Stimulated activated CD4-positive, alpha-beta T cell treated with anti-CD3 and anti-CD28 coated beads, Interleukin-1b, Interleukin-23, amount 100 ng/mL, for 1 hour (primary cell): Measurements from ENCODE around the gene SYNJ2.
"Not testable (repeated sequence)": the region's sequence is repeated elsewhere in the genome, so short reads cannot be mapped to it uniquely, and the experiment has no call there.

ENCODE experiments used
- DNase-seq, 2 donors: peaks; one replicate each; pipeline ENCODE4 v3.0.0-alpha.2; 2020; ENCODE audit warnings: low read depth in 2 of 2

SYNJ2 gene

DNA sequence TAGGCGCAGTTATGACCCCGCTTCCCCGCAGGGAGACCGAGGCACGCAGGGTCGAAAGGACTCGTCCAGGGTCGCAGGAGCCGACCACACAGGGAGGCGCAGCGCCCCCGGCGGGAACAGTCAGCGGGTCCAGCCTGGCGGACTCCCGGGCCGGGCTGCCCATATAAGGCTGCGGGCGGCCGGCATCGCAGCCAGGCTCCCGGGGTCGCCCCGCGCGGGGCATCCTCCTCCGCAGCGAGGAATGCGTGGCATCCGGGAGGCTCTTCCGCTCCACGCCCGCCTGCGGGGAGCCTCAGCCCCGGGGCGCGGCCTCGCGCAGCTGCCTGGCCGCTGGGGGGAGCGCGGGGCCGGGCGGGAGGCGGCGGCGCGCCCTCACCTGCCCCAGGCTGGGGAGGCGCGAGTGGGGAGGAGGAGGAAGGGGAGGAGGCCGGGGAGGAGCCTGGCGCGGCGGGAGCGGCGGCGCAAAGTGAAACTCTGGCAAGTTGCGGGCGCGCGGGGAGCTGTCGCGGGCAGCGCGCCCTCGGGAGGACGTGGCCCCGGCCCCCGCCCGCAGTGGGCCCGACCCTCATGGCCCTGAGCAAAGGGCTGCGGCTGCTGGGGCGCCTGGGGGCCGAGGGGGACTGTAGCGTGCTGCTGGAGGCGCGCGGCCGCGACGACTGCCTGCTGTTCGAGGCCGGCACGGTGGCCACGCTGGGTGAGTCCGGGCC, at the start of gene SYNJ2:
SYNJ2 (plus strand) TSS at position 469 of the 707 bp plus-strand sequence; CDS start at position 568, 99 bp downstream.
- peak; percentile 57 to 68 for DNase-seq

DNA sequence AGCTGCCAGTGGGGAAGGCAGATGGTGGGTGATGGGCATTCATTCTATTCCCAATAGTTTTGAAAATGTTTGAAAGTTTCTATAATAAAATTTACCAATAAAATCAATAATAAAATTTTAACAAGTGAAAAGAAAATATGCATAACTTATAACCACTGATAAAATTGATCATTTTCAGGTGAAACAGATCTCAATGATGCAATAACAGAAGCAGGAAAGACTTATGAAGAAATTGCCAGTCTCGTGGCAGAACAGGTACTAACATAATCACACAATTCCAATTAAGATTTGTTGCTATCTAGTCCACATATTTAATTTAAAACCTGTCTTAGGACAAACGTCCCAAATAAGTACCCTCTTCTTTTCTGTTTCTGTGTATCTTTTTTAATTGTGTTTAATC, 45.9 kb upstream of the SYNJ2 start:
- DNase-seq = no peak

- DNase-seq = no peak
Observed at GRCh38 chr6:157937318-157937717, 44.3 kb upstream of the SYNJ2 start.

- DNase-seq = no peak
Observed at GRCh38 chr6:157937916-157938315, 43.7 kb upstream of the SYNJ2 start.

DNA sequence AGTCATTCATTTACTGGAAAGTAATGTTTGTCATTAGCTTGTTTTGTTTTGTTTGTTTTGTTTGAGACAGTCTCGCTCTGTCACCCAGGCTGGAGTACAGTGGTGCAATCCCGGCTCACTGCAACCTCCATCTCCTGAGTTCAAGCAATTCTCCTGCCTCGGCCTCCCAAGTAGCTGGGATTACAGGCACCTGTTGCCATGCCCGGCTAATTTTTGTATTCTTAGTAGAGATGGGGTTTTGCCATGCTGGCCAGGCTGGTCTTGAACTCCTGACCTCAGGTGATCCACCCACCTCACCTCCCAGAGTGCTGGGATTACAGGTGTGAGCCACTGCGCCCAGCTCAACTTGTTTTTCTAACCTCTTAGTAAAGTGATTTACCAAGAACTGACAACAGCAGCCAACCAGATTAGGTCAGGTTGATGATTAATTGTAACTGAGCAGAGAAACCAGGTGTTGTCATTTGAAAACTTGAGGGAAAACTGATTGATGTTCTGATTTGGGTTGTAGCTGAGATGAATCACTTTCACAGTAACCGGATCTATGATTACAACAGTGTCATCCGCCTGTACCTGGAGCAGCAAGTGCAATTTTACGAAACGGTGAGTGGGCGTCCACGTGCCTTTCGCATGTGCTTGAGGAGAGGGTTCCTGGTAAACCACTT, 41.2 kb upstream of the SYNJ2 start:
- peak in 1 of 2 donors; percentile 24 for DNase-seq

- DNase-seq = no peak
Observed at GRCh38 chr6:157941101-157941863, 40.4 kb upstream of the SYNJ2 start.

GRCh38 chr6:157942351-157942750, 39.3 kb upstream of the SYNJ2 start:
- no peak for DNase-seq

DNA sequence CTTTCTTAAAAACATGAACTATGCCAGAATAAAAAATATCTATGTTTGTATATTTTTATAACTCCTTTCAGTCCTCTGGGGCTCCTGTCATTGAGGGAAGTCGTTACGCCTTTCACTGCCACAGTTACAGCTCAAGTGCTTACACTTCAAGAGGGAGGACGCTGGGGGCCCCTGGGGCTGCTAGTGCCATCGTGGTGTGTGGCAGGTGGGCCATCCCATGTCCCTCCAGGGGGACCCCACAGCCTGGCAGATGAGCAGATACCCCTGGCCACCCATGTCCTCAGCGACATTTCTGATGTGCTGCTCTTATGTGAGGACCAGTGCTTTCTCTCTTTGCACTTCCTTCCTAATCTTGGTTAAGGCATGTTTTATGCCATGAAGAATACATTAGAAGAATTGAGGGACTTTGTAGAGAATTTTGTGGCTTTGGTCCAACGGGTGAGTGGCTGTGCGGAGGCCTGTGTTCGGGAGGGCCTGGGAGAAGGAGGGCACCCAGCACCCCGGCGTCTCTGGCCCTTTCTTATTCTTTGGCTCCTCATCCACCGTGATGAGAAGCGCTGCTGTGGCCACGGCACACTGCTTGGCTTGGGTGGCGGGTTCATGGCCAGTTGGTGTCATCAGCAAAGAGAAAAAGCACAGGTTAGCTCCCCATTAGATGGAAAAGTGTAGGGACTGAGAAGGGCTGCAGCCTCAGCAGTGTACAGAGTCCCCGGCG, 38.3 kb upstream of the SYNJ2 start:
- DNase-seq = no peak

DNA sequence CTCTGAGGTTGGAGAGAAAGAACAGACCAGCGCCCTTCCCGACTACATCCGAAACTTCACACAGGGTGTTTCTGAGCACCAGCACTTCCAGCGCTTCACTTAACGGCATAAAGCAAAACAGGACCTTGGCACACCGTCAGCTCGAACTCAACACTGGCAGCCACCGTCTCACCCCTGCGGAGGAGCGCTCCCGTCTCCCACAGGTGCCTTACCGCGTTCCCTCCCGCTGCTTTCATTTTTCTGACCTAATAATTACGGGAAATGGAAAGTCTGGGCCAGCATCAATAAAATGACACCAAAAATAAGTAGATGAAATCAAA, 37.7 kb upstream of the SYNJ2 start:
- DNase-seq = no peak

GRCh38 chr6:157944983-157945931, 36.4 kb upstream of the SYNJ2 start:
- DNase-seq = no peak

DNA sequence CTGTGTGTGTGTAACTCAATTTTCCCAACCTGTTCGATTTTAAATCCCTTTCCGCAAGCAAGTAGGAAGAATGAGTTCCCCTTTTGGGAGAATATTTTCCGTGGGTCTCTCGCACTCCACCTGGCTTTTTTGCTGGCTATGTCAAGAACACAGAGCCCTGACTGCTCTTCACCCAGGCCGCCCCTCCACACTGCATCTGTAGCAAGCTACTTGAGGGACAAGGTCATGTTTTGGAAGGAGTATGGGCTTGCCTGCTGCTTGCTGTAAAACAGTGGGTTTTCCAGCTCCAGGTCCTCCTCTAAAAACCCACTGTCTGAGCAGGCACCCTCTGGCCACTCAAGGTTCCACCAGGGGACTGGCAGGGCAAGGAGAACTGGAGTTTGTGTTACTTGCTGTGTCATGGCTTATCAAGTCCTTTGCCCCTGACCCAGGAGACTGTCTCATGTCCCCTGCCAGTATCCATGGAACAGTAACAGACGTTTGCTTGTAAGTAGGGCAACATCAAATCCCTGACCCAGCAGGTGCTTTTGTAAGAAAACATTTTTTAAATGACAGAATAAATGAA, 35.5 kb upstream of the SYNJ2 start:
- no peak for DNase-seq

DNA sequence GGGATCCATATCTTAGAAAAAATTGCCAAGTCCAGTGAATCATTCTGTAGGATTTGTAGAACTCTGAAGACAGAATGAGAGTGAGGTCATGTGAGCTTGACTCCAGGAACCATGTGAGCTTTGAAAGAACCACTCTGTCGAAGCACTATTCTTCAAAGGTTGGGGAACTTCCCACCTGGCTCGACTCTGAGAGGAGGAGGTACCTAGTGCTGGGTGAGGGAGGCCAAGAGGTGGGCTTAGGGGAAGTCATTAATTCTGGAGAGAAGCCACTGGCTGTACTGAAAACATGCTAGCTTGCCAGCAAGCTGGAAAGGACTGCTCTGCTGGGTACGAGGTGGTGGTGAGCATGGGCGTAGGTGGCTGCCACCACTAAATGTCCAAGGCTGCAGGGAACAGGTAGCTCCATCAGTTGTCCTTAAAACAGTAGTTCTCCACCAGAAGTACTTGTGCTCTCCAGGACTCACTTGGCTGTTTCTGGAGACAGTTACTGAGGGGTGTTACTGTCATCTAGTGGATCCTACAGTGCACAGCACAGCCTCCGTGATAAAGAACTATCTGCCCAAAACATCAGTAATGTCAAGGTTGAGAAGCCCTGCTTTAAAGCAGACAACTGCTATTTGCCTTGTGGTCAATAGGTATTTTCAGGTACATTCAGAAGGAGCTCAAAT, 34.7 kb upstream of the SYNJ2 start:
- no peak for DNase-seq

- not testable (repeated sequence) for DNase-seq
Observed at GRCh38 chr6:157950899-157951298, 30.8 kb upstream of the SYNJ2 start.

DNA sequence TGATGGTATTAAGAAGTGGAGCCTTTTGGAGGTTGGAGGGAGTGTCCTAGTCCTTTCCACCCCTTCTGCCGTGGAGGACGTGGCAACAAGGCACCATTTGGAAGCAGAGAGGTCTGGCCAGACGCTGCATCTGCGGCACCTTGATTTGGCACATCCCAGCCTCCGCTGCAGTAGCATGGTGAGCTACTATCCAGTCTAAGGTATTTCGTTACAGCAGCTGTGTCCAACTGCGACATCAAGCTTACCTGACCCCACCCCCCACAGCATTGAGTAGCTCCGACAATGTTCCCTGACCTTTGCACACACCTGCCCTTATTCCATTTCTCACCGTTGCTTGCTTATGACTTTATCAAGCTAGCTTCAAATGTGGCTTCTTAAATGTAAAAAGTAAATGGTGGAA, 29.8 kb upstream of the SYNJ2 start:
- no peak for DNase-seq

DNA sequence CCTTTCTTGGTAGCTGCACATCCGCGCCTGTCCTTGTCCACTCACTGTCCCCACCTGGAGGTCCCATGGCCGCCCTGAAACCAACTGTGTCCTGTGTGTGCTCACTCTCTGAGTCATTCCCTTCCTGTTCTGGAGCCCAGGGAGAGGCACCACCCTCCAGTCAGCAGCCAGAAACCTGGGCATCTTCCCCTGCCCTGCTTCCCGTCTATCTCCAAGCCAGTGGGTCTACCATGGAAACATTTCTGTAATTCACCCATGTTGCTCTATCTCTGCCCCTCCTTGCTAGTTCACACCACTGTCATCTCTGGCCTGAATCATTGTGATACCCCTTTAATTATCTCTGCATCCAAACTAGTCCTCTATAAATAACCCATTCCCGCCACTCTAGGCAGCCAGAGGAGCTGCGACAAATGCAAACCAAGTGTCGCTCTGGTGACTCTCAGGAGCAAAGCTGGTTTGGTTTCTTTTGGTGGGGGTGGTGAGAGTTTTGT, 28.8 kb upstream of the SYNJ2 start:
- DNase-seq = no peak

GRCh38 chr6:157953580-157954091, 28.0 kb upstream of the SYNJ2 start:
- no peak for DNase-seq

- no peak for DNase-seq
Observed at GRCh38 chr6:157954150-157955117, 27.2 kb upstream of the SYNJ2 start.

GRCh38 chr6:157955675-157956074, 26.0 kb upstream of the SYNJ2 start:
- no peak for DNase-seq
